OCI-LY7 (cell line): ENCODE measurements around the gene PPTC7.

Source experiments
- CTCF ChIP-seq: fragments of 200-600 bp; sonication (generic); conservative IDR thresholded peaks from 2 replicates; pipeline ENCODE4 v1.5.1; 2014; ENCODE audit warnings: mild to moderate bottlenecking, antibody characterized with exemption, low read length, moderate library complexity, mixed read lengths
- EZH2phosphoT487 ChIP-seq: fragments of 200-600 bp; sonication (generic); IDR thresholded peaks from 2 replicates; pipeline ENCODE4 v1.6.1; 2018; ENCODE audit warnings: low read depth, borderline replicate concordance, mild to moderate bottlenecking, mixed run types, antibody characterized with exemption, low read length, moderate library complexity, mixed read lengths

- TF ChIP-seq CTCF (no peak), EZH2phosphoT487 (no peak)
These were observed 19.2 kb downstream of the PPTC7 start for GRCh38 chr12:110563702-110564470.
